ENCODE data around the gene PMM2.
"Not testable (repeated sequence)": the region's sequence is repeated elsewhere in the genome, so short reads cannot be mapped to it uniquely, and the experiment has no call there.

The PMM2 gene

DNA sequence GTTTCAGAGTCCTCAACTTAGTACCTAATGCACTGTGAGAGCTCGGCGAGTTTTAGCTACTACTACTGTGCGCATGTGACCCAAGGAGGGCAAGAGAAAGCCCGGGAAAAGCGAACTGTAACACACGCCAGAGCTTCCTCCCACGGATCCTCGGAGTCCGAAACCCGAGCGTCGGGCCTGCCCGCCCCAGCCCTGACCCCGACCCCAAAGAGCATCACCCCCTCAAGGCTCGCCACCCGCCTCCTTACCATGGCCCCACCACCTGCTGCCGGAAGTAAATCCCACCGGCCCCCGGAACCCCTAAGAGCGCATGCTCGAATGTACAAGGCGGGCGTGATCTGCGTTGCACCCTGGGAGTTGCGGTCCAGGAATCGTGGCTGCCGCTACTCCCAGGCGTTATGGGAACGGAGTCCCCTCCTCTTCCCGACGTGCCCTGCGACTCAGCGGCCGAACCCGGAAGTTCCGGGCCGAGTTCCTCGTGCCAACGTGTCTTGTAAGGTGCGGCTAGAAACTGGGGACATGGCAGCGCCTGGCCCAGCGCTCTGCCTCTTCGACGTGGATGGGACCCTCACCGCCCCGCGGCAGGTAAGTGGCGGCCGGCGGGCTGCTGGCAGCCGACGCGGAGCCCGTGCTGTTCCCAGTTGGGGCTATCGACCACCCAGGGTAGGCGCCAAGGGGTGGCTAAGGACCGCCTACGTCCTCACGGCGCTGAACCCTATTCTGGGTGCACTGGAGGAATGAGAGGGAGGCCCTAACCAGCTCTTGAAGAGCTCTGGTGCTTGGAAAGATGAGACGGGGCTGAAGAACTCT lies at the start of gene PMM2, which contains the start of gene TMEM186:
TSS of gene PMM2 (plus strand) at position 476 of the 810 bp plus-strand sequence. CDS start at position 520, 44 bp downstream.
TSS of gene TMEM186 (minus strand) at position 276 of the 810 bp plus-strand sequence. CDS start at position 251, 25 bp downstream.
- peak; percentile 93 for DNase-seq (ENCODE audit: low read depth)

DNA sequence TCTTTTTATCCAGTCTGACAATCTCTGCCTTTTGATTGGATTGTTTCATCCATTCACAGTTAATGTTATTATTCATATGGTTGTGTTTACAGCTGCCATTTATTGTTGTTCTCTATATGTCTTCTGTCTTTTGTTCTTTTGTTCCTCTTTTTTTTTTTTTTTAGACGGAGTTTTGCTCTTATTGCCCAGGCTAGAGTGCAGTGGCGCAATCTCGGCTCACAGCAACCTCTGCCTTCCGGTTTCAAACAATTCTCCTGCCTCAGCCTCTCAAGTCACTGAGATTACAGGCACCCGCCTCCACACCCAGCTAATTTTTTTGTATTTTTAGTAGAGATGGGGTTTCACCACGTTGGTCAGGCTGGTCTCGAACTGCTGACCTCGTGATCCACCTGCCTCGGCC lies 48.7 kb upstream of the PMM2 start:
- not testable (repeated sequence) for DNase-seq (ENCODE audit: low read depth)

DNA sequence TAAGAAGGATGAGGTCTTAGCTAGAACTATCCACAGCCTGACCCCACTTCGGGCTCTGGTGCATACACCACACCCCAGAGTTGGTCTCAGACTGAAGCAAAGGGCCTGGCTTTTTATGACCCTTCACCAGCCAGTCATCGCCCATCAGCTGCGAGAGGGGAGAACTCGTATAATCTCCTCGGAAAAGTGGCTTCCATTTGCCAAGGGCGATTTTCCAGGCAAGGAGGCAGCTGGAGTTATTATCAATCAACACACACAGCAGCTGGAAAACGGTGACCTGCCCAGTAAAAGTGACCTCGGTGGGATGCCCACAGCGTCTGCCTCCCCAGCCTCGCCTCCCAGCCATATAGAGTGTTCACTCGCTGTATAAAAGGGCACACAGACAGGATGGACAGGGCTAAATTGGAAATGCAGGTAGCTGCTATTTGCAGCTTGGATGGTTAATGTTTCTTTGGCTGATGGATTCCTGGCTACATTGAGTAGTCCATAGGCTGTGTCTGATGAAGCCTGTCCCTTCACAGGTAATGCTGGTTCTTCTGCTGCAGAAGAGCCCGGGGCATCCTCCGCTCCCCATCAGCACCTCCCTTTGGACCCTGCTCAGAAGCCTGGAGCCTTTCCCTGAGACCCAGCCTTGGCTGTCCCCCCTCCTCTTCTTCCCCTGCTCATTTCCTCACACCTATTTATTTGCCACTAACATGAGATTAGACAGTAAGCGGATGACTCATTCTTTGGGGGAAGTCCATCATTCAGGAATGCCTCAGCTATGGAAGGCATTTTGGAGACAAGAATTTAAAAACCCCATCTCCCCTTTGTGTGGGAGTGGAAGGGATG lies 45.9 kb upstream of the PMM2 start:
- no peak for DNase-seq (ENCODE audit: low read depth)

DNA sequence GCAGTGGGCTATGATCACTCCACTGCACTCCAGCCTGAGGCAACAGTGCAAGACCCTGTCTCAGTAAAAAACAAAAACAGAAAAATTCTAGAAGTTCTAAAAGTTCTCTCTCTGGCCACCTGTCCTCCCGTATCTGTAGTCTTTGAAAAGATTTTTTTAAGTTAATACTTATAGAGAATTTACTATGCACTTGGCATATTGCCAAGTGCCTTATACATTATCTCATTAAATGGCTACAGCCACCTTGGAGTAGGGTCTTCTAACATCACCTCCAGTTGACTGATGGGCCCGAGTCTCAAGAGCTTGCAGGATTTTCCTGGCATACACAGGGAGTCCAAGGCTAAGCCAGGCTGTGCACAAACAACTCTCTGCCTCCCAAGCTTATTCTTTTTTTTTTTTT lies 44.9 kb upstream of the PMM2 start:
- DNase-seq (ENCODE audit: low read depth) = no peak

DNA sequence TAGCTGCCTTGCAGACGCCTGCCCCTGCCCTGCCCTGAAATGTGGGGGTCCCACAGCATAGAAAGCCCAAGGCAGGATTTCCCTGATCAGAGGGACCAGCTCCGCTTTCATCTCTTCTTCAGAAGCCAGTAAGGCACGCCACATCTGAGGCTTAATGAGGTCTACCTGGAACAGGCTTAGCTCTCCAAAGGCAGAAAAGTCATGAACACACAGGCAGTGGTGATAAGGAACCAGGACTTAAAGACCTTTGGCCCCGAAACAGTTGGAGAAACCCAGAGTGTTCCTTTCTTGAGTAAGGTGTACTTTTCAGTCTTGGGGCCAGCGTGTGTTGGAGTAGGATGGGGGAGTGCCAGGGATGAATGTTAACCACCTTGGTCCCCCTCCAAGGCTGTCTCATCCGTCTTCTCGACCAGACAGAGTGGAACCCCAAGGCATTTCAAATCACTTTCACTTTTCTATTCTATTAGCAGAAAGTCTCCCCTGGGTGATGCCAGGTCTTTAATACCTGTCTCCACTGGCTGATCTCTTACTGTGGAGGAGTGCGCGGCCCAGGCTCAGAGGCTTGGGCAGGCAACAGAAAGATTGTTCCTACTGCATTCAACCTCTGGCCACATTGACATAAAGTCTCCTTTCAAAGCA lies 44.1 kb upstream of the PMM2 start:
- no peak for DNase-seq (ENCODE audit: low read depth)

DNA sequence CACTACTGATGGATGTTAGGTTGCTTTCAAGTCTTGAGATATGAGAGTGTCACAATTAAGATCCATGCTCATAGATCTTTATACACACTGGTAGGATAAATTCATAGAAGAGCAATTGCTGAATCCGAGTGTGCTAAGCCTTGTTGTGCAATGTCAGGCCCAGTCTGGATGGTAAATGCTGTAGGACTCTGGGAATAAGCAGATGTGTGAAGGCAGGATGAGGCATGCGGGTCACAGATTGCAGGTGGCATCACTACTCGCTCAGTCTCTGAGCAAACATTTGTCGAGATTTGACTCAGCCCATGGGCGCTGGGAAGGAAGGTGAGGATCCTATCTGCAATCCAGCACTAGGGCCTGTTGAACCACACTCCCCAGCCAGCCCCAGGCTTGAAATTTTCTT lies 40.9 kb upstream of the PMM2 start:
- DNase-seq (ENCODE audit: low read depth) = no peak

DNA sequence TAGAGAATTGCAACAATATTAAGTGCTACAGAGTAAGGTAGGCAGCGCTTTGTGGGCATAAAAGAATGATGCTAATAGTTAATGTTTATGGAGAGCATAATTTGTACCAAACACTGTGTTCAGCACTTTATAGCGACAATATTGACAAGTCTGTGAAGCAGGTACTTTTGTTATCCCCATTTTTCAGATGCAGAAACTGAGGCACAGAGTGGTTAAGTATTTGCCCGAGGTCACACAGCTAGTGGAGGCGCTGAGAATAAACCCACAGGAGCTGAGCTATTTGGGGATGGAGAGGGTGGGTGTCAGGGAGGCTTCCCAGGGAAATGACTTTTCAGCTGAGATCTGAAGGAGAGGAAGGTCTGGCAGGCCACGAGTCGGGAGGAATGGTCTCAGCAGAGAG lies 39.6 kb upstream of the PMM2 start:
- DNase-seq (ENCODE audit: low read depth) = no peak

DNA sequence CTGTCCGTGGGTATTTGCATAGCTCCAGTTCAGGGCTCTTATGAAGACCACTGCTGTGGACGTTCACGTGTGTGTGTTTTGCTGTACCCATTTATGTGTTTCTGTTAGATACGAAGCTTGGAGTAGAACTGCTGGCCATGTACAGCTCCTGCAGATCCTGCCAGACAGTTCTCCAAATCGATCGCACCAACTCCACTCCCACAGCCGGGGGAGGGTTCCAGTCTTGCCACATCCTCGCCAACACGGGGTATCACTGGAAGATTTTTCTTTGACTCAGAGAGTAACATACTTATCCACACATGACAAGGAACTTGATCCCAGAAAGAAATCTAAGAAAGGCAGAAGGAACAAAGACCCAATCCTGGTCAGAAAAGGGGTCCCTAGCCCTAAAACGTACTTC lies 37.6 kb upstream of the PMM2 start:
- no peak for DNase-seq (ENCODE audit: low read depth)

DNA sequence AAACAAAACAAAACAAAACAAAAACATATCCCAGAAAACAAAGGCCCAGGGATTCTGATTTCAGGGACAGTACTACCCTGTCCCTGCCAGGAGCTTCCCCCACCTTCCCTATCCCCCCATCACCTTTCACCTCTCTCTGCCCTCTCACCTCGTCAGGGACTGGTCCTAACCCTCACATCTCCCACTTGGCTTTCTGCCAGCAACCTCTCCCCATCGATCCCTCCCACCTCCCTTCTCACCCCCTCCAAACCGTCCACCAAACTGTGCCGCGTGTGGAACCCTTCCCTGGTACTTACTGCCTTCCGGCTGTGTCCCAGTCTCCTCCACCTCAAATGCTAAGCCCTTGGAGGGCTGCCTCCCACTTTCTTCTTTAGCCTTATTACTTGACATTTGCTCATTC lies 36.6 kb upstream of the PMM2 start:
- no peak for DNase-seq (ENCODE audit: low read depth)

DNA sequence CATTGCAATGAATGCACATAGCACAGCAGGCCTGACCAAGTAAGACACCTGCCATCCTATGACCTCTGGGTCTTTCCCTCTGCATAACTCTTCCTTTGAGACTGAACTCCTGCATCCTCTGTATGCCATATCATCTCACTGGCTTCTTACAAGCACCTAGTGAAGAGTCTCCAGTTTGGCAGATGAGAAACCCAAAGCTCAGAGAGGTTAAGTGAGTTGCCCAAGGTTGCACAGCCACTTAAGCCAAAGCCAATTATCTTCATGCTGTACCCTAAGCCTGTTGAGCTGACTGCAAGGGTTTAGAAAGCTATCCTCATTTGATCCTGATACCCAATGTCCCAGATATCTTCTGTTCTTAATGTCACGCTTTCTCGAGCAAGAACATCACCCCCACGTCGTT lies 35.4 kb upstream of the PMM2 start:
- DNase-seq (ENCODE audit: low read depth) = no peak

DNA sequence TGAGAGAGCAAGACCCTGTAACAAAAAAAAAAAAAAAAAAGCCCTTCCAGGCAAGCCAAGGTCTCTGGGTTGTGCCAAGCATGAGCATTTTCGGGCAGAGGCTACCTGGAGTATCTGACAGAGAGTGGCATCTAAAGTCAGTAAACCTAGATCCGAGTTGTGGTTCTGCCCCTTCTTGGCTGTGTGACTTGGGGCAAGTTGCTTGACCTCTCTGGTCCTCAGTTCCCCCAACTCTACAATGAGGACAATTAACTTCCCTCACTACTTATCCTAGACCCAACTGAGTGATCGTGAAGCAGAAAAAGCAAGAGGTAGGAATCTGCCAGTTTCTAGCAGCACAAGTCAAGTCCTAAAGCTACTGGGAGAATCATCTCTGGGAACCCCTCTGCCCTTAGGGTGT lies 34.6 kb upstream of the PMM2 start:
- no peak for DNase-seq (ENCODE audit: low read depth)

DNA sequence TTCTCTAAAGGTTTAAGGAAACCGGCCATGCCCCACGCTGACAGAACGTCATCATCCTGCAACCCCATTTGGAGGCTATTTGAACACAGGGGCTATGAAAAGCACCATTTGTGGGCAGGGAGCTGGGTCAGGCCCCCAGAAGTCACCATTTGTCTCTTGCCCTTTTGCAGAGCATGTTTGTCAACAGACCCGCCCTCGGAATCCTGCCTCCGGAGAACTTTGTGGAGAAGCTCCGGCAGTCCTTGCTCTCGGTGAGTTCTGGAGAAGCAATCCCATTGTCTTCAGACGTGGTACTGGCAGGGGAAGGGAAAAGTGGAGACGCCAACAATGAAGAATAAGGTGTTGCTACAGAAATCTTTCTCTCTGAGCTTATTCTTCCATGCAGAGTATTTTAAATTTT lies 33.7 kb upstream of the PMM2 start:
- DNase-seq (ENCODE audit: low read depth) = no peak

DNA sequence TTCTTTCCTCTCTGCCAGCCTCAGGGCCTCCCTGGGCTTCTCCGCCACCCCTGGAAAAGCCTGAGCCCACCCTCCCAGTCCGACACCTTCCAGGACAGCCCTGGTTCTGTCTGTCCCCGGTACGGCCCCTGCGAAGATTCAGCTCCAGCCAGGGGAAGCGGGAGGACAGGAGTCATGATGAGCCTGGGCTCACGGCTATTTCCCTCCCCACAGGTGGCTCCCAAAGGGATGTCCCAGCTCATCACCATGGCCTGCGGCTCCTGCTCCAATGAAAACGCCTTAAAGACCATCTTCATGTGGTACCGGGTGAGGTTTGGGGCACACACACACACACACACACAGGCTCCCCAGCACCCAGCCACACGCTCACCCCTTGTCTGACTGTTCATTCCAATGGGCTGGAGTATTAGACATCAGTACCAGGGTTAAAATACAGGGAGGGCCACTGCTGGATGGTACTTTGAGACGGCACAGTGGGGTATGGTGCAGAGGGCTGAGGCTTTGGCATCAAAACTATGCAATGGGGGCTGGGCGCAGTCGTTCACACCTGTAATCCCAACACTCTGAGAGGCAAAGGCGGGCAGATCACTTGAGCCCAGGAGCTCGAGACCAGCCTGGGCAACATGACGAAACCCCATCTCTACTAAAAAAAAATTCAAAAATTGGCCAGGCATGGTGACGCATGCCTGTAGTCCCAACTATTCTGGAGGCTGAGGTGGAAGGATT lies 33.0 kb upstream of the PMM2 start:
- DNase-seq (ENCODE audit: low read depth) = no peak

DNA sequence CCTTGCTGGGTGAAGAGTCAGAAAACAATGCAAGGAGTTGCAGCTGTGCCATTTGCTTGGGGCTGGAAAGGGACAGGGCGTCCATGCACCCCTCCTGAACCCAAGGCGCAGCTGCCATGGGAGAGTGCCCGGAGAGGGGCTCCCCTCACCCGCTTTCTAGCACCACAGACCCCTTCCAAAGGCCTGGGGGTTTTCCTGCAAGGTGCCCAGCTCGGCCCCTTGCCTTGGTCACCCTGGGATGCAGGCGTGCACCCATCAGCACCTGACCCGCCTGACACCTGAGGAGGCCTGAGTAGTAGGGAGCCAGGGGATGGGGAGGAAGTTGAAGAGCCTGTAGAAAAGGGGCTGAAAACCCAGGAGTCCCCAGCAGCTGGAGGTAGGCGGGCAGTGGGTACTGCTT lies 30.5 kb upstream of the PMM2 start:
- DNase-seq (ENCODE audit: low read depth) = no peak

DNA sequence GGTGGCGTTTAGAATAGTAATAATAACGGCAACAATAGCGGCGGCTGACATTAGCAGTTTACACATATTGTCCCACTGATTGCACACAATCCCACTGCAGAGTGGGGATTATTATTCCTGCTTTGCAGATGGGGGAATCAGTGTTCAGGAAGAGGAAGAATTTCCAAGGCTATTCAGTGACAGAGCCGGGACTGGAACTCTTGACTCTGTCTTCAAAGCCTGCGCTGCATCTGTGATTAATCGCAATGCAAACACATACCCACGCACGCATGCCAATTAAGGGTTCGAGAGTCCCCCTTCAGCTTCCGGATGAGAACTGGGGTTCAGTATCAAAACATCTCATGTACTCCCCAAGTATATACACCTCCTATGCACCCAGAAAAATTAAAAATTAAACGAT lies 29.4 kb upstream of the PMM2 start:
- DNase-seq (ENCODE audit: low read depth) = no peak

DNA sequence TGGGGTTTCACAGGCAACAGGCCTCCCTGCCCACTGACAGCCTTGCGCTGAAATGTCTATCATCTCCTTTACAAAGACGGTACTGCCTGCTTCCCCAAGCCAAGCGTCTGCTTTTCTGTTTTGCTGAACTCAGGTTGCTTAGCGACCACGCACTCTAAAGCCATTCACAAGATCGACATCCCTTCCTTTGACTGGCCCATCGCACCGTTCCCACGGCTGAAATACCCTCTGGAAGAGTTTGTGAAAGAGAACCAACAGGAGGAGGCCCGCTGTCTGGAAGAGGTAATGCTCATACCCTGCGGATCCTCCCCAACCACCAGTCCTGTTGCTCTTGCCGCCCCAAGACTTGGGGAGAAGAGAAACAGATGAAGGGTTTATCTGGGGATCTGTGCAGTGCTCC lies 28.9 kb upstream of the PMM2 start:
- no peak for DNase-seq (ENCODE audit: low read depth)

DNA sequence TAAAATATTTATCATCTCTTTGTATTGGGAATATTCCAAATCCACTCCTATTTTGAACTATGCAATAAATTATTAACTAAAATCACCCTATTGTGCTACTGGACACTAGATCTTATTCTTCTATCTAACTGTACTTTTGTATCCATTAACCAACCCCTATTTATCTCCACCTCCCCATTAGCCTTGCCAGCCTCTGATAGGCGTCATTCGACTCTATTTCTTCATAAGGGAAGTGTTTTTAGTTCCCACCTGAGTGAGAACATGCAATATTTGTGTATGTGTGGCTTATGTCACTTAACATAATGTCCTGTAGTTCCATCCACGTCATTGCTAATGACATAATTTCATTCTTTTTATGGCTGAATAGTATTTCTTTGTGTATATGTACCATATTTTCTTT lies 24.1 kb upstream of the PMM2 start:
- DNase-seq (ENCODE audit: low read depth) = no peak

DNA sequence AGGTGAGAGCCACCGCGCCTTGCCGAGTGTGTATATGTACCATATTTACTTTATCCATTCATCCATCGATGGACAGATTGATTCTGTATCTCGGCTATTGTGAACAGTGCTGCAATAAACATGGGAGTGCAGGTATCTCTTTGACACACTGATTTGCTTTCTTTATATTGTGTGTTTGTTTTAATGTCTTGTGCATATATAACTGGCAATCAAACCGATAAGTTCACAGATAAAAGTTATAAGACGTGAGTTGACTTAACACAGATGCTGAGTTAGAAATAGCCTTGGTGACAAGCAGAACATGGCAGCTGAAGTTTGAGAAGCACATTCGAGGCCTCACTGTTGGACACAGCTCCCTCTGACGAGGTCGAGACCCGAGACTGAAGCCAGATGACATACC lies 23.4 kb upstream of the PMM2 start:
- no peak for DNase-seq (ENCODE audit: low read depth)

DNA sequence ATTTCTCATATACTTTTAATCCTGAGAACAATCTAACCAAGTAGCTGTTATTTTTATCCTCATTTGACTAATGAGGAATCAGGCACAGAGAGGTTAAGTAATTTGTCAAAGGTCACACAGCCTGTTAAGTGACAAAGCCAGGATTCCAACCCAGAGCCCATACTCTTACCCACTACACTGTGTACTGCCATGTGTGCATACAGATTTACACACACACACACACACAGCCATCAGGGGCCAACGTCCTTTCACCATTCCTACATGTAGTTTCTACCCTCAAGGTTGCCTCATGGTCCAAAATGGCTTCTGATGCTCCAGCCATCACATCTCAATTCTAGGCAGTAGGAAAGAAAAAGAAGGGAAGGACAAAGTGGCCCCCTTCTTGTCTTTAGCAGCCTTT lies 22.3 kb upstream of the PMM2 start:
- no peak for DNase-seq (ENCODE audit: low read depth)

DNA sequence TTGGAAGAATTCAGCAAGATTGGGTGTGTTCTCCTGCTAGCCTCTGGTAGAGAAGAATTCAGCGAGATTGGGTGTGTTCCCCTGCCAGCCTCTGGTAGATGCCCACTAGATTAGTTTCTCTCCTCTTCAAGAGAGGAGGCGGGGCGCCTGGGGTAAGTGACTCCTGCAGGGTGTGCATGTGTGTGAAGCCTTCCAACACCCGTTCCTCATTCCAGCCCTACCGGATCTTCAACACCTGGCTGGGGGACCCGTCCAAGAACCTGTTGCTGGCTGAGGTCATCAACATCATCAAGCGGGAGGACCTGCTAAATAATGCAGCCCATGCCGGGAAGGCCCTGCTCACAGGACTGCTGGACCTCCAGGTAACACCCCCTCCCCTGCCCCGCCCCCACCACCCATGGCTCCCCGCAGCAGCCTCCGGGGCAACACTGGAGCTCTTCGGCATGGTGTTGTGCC lies 21.5 kb upstream of the PMM2 start:
- DNase-seq (ENCODE audit: low read depth) = no peak

DNA sequence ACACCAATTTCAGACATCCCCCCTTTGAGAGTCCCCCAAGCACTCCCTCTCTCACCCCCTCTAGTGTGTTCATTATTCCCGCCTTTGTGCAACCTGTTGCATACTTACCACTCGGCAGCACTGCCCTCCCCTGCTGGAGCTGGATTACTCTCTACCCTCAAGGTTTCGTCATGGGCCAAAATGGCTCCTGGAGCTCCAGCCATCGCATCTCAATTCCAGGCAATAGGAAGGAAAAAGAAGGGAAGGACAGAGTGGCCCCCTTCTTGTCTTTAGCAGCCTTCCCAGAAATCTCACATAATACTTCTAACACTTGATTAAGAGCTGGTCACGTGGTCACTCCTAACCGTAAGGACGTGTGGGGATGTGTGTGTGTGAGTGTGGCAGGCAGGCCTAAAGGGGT lies 20.4 kb upstream of the PMM2 start:
- no peak for DNase-seq (ENCODE audit: low read depth)

DNA sequence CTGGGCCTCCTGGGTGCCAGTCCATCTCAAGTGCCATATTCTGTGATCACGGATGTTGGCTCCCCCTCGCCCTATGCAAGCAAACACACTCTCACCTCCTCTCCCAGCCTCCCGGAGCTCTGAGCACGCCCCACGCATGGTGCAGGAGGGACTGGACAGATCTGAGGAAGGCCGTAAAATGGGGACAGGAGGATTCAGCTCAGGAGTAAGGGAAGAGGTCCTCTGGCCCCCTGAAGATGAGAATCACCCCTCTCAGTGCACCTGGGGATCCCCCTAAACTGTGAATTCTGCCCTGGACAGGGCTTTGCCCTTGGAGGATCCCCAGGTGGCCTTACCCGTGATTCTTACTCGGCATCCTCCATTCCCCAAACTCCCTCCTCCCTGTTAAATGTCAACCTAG lies 15.8 kb upstream of the PMM2 start:
- no peak for DNase-seq (ENCODE audit: low read depth)

Measured in activated gamma-delta T cell treated with anti-CD3 and anti-CD28 coated beads, Interleukin-2, amount 50 U/mL, for 16 hours (primary cell).